Hepatocyte (in vitro differentiated cells): ENCODE results near the gene GNAL.

ENCODE experiments used
- CTCF ChIP-seq: fragments of 200-600 bp; sonication (generic); IDR thresholded peaks from 2 replicates; pipeline ENCODE4 v1.5.1; 2016; ENCODE audit warnings: antibody characterized with exemption, mild to moderate bottlenecking; ENCODE audit not compliant: poor library complexity
- EZH2 ChIP-seq: fragments of 200-600 bp; sonication (generic); IDR thresholded peaks from 2 replicates; pipeline ENCODE4 v1.6.1; 2016; ENCODE audit warnings: antibody characterized with exemption, mild to moderate bottlenecking, borderline replicate concordance
- EZH2phosphoT487 ChIP-seq: fragments of 200-600 bp; sonication (generic); IDR thresholded peaks from one replicate; pipeline ENCODE4 v1.6.1; 2018; ENCODE audit warnings: antibody characterized with exemption, mild to moderate bottlenecking, low read depth, moderate library complexity; ENCODE audit not compliant: unreplicated experiment, severe bottlenecking

GRCh38 chr18:11909591-11910026 is 220.5 kb downstream of the GNAL start:
- TF ChIP-seq EZH2phosphoT487 (no peak), CTCF (no peak), EZH2 (no peak)
